Thymus (tissue), 11 donors: ENCODE data around the gene HDAC4. TPM values are rescaled to one million over a fixed set of nuclear protein-coding genes. Genes with fewer than 3 reads are reported as not detected.
A peak's percentile ranks its signal among the peaks of the same experiment; 100 is the strongest.

Experiments
- DNase-seq, 9 donors: peaks; one replicate each; pipeline ENCODE4 v3.0.0-alpha.2; 2013; ENCODE audit warnings: low spot score in 9 of 9, low read depth in 6 of 9, missing footprints in 1 of 9
- H3K27ac ChIP-seq, 2 donors: one replicate each; pipeline ENCODE4 v1.5.1; 2013; ENCODE audit warnings: control low read depth in 1 of 2, low read depth in 1 of 2, low read length in 1 of 2, mild to moderate bottlenecking in 1 of 2, moderate library complexity in 1 of 2
- H3K27me3 ChIP-seq, 2 donors: one replicate each; pipeline ENCODE4 v1.5.1; 2013; ENCODE audit warnings: low read length in 1 of 2; ENCODE audit not compliant: control insufficient read depth in 2 of 2, insufficient read depth in 1 of 2
- H3K36me3 ChIP-seq, 2 donors: one replicate each; pipeline ENCODE4 v1.5.1; 2013; ENCODE audit warnings: low read length in 1 of 2, mild to moderate bottlenecking in 1 of 2, moderate library complexity in 1 of 2; ENCODE audit not compliant: control insufficient read depth in 2 of 2, insufficient read depth in 2 of 2
- H3K4me1 ChIP-seq, 2 donors: one replicate each; pipeline ENCODE4 v1.5.1; 2013; ENCODE audit warnings: low read length in 2 of 2; ENCODE audit not compliant: control insufficient read depth in 2 of 2, insufficient read depth in 2 of 2
- H3K4me3 ChIP-seq, 2 donors: one replicate each; pipeline ENCODE4 v1.5.1; 2013; ENCODE audit warnings: low read length in 2 of 2, control low read depth in 1 of 2, mild to moderate bottlenecking in 1 of 2
- H3K9me3 ChIP-seq, 2 donors: one replicate each; pipeline ENCODE4 v1.5.1; 2013; ENCODE audit warnings: low read length in 1 of 2, mild to moderate bottlenecking in 1 of 2; ENCODE audit not compliant: control insufficient read depth in 2 of 2, insufficient read depth in 1 of 2
- WGBS: extraction: QIAGEN DNeasy Blood & Tissue Kit; methylation state at CpG from one replicate; pipeline ENCODE4 v1.1.7; 2013; 5-methylcytosine and 5-hydroxymethylcytosine counted together
- polyA plus RNA-seq: library from polyadenylated mRNA; stranded (reverse); fragments of 200-250 nt; gene quantifications from one replicate; pipeline ENCODE4 v1.2.3, GENCODE V29; 2013
- total RNA-seq: library from RNA; stranded (reverse); fragments of 120-200 nt; gene quantifications from one replicate; pipeline ENCODE4 v1.2.4, GENCODE V29; 2013
- donor health status: healthy.

HDAC4 gene
- total and polyA plus RNA-seq, 2 donors = 7.8 to 17.9 TPM

DNA sequence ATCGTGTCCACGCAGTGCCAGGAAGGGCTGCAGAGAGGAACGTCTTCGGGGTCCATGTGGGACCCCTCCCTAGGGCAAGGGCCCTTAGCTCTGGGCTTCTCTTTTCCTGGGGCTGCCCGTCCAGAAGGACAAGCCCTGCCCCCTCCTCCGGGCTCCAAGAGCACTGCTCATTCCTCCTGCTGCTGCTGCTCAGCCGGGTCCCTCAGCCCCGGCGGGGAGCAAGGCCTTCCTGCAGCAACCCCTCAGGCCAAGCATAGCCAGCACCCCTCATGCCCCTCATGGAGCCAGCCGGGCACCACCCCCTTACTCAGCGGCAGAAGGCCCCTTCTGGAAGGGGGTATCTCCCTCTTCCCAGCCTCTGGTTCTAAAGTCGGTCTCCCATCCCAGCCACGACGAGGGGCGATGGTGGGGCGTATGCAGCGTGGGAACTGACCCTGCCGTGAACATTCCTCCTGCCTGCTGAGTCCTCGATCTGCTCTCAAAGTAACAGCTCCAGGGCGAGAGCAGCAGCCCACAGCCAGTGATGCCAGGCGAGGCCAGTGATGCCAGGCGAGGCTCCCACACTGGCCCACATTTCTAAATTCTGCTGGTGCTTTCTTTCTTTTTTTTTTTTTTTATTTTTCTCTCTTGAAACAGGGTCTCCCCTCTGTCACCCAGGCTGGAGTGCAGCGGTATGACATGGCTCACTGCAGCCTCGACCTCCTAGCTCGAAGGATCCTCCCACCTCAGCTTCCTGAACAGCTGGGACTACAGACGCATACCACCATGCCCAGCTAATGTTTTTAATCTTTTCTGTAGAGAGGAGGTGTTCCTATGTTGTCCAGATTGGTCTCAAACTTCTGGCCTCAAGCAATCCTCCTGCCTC, 99.7 kb downstream of the HDAC4 start:
- peaks cover 0 to 14% of the 10 kb centered on the region in 2 donors for H3K36me3 ChIP-seq
- H3K27ac ChIP-seq = peak overlapping the region in 1 of 2 donors; percentile 52
- 82% methylated on average over 26 of the region's 26 CpGs for WGBS
- peaks cover 57 to 100% of the 10 kb centered on the region in 2 donors for H3K4me1 ChIP-seq
- H3K9me3 ChIP-seq = peaks cover 0 to 6% of the 10 kb centered on the region in 2 donors
- H3K27me3 ChIP-seq = no peaks in the 10 kb centered on the region
- peak in 1 of 9 donors; percentile 70 for DNase-seq
- H3K4me3 ChIP-seq = no peak overlapping the region

DNA sequence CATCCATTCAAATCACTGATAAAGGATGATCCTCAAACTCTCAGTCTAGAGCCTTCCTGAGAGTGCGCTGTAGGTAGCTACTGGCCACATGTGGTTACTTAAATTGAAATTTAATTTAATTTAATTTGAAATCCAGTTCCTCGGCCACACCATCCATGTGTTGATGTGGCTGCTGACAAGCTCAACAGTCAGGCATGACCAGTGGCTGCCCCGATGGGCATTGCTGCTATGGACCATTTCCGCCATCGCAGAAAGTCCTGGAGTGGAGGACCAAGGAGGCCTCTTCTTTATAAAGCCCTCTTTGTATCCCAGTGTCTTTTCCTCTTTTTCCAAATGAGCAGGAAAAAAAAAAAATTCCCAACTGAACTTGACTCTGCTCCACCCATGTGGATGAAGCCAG, 100.6 kb downstream of the HDAC4 start:
- H3K27me3 ChIP-seq = no peaks in the 10 kb centered on the region
- no peak overlapping the region for H3K27ac ChIP-seq
- DNase-seq = no peak
- H3K4me3 ChIP-seq = no peak overlapping the region
- peaks cover 62 to 100% of the 10 kb centered on the region in 2 donors for H3K4me1 ChIP-seq
- 97% methylated on average over 5 of the region's 5 CpGs for WGBS
- peaks cover 0 to 13% of the 10 kb centered on the region in 2 donors for H3K36me3 ChIP-seq
- peaks cover 0 to 6% of the 10 kb centered on the region in 2 donors for H3K9me3 ChIP-seq

DNA sequence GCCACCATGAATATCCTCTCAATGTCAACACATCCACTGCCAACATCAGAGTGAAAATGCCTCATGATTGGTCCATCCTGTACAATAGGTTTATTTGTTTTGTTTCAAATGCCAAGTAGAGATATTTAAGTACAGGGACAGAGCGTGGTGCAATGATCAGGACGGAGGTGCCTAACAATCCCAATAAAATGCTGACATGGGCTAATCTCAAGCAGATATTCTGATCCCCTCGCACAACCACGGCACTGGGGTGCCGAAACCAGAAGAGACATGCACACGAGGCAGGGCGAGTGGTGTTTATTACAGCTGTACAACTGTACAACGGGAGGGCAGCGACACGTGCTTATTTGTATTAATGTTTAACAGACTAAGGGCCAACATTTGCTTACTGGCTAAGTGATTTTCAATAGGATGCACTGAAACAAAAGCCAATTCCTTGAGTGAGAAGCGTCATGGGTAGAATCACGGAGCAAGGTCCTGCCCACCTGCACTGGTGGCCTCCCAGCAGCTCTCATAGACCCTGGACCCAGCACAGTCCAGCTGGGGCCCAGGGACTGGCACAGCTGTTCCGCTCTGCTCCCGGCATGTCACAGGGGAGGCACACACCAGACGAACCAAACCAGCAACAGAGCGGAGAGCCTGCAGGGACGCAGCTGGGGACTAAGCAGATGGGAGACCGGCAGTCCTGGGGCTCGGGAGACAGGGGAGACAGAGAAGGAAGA, 101.4 kb downstream of the HDAC4 start:
- H3K4me1 ChIP-seq = peaks cover 58 to 99% of the 10 kb centered on the region in 2 donors
- DNase-seq = no peak
- 96% methylated on average over 19 of the region's 19 CpGs for WGBS

DNA sequence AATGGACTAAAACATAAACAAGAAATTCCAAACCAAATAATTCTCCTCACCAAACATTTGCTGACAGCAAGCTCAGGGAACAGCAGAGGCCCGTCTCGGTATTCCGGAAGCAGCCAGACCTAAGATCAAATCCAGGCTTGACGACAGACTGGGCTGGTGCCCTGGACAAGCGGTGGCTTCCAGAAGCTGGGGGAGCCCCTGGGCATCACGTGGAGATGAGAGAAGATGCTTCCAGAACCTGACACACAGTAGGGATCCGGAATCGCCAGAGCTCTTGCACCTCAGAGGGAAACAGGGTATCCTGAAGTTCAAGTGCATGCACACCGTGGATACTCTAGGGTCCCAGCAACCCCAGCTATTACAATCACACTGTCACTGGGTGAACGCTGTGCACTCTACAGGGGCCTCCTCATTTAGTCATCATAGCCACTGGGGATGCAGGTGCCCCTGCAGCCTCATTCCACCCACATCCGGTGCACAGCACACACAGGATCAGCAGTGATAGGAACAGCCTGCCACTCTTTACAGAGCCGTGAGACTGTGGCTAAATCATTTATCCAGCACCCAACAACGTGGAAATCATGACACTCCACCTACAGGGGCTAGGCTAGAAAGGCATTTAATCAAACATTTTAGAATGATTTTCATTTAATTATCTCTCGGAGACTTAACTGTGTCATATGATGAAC, 102.6 kb downstream of the HDAC4 start:
- Histone ChIP-seq H3K4me1 (peaks cover 50 to 99% of the 10 kb centered on the region in 2 donors), H3K27ac (peak overlapping the region; percentile 47 to 78), H3K4me3 (peak overlapping the region; percentile 26 to 63), H3K36me3 (peaks cover 2 to 8% of the 10 kb centered on the region in 2 donors), H3K27me3 (no peaks in the 10 kb centered on the region), H3K9me3 (peaks cover 0 to 3% of the 10 kb centered on the region in 2 donors)
- 60% methylated on average over 14 of the region's 14 CpGs for WGBS
- DNase-seq = peak in 6 of 9 donors; percentile 68 to 92 (median 82)

More for the DNA sequence above, 101.4 kb downstream of the HDAC4 start:
- peaks cover 2 to 10% of the 10 kb centered on the region in 2 donors for H3K36me3 ChIP-seq
- H3K27ac ChIP-seq = peak overlapping the region; percentile 8 to 23
- no peak overlapping the region for H3K4me3 ChIP-seq
- no peaks in the 10 kb centered on the region for H3K27me3 ChIP-seq
- H3K9me3 ChIP-seq = peaks cover 0 to 6% of the 10 kb centered on the region in 2 donors

DNA sequence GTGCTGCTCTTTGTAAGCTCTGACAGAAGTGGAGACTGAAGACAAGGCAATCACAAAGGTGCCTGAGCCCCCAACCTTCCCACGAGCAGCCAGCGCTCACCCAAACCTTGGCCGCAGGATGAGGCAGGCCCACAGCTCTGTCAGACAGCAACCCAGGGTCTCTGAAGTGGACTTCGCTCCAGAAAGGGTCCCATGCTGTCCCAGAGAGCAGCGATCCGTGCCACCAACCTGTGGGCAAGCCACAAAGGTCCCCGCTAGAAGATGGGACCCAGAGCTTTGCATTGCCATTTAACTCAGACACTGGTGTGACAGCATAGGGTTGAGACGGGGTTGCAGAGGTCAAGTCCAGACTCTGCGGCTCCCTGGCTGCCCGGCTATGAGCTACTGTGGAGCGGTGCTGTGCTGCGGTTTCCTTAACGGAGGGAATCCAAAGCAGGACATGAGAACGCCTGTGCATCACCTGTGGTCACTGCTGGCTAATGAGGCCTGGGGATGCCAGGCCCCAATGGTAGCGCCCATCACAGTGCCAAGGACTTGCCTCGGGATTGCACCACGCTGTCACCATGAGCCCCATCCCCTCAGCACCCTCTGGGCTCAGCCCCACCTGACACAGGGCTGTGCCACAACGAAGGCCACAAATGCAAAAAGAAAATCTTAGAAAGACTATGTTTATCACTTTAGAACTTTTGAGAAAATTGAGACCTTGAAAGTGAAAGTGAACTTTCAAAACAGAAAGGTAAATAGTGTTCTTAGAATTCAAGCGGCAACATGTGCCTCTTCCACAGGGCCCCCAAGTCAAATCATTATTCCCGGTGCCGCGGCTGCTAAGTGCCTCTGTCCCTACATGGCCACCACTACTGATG, 103.4 kb downstream of the HDAC4 start:
- H3K4me3 ChIP-seq = peak overlapping the region; percentile 26 to 63
- peaks cover 2 to 9% of the 10 kb centered on the region in 2 donors for H3K36me3 ChIP-seq
- H3K9me3 ChIP-seq = peaks cover 0 to 3% of the 10 kb centered on the region in 2 donors
- H3K4me1 ChIP-seq = peaks cover 44 to 99% of the 10 kb centered on the region in 2 donors
- WGBS = 79% methylated on average over 22 of the region's 22 CpGs
- DNase-seq = peak in 1 of 9 donors; percentile 59
- H3K27me3 ChIP-seq = no peaks in the 10 kb centered on the region
- H3K27ac ChIP-seq = peak overlapping the region; percentile 74 to 78

DNA sequence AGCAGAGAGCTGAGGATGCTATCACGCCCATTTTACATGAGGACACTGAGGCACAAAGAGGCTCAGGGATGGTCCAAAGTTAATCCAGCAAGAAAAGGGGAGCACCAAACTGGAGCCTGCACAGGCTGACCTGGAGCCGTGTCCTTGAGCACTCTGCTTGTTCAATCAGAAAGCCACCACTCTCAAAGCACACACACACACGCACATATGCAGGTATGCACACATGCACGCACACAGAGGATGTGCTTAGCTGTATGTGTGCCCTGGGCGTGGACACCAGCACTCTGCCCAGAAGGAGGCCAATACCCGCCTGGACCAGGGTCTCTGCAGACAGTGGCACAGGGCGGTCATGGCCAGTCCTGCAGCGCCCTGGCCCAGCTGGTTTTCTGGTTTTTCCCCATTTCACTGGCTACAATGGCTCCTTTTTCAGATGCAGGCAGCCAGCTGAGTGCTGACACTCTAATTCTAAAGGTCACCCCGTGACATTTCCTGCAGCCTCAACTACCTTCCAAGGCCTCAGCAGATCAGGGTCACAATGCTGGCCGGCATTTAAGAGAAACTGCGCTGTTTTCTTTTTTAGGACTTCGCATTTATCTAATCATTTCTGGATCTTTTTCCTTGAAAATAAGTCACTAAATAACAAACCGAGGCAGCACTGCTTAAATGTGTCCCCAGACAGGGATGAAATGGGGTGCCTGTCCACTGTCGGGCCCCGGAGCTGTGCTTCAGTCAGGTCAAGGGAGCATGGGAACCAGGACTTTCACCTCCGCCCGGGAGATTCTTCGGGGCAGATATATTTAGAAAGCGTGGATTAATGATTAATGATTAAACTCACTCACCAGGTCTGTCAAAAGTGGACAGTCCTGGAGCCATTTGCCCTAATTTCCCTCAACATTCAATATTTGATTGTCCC, 104.5 kb downstream of the HDAC4 start:
- H3K27me3 ChIP-seq = no peaks in the 10 kb centered on the region
- peak overlapping the region; percentile 11 to 78 for H3K27ac ChIP-seq
- WGBS = 94% methylated on average over 19 of the region's 19 CpGs
- peaks cover 37 to 99% of the 10 kb centered on the region in 2 donors for H3K4me1 ChIP-seq
- H3K4me3 ChIP-seq = peak overlapping the region; percentile 9 to 63
- H3K36me3 ChIP-seq = peaks cover 3 to 10% of the 10 kb centered on the region in 2 donors
- H3K9me3 ChIP-seq = peaks cover 0 to 3% of the 10 kb centered on the region in 2 donors
- DNase-seq = no peak

DNA sequence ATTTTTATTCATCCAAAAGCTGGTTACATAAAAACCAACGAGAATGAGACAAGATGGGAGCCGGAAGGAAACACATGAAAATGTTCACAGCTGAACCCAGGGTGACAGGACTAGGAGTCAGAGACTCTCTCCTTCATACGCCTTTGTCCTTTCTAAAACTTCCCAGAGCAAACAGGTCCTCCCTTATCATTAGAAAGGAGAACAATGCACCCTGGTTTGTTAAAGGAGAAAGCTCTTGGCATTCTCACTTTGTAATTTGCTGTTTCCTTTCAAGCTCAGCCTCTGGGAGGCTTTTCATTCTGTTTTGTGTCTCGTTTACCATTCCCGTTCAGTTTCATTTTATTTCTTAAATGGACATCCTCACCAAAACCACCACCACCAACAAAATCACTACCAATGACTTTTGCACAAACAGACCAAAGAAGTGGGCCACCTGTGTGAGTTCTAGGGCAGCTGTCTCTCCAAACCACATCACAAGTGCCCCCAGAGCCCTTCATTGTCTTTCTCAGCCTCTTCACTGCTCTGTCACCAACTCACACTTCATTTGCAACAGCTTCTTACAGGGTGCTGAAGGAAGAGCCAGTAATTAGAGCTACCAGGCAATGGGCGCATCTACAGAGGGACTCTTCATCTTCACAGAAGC, 105.3 kb downstream of the HDAC4 start:
- DNase-seq = peak in 5 of 9 donors; percentile 61 to 89 (median 77)
- H3K4me1 ChIP-seq = peaks cover 34 to 99% of the 10 kb centered on the region in 2 donors

More for the DNA sequence above, 105.3 kb downstream of the HDAC4 start:
- 48% methylated on average over 6 of the region's 6 CpGs for WGBS
- Histone ChIP-seq H3K4me3 (peak overlapping the region; percentile 16 to 63), H3K27ac (peak overlapping the region; percentile 11 to 78), H3K9me3 (peaks cover 0 to 3% of the 10 kb centered on the region in 2 donors), H3K36me3 (peaks cover 6 to 14% of the 10 kb centered on the region in 2 donors), H3K27me3 (no peaks in the 10 kb centered on the region)
